NCI-H526 treated with DMSO at 0.1 percent for 48 hours (cell line): ENCODE measurements around the gene HPS3.
"Not testable (repeated sequence)": the region's sequence is repeated elsewhere in the genome, so short reads cannot be mapped to it uniquely, and the experiment has no call there.

Experiments used
- DNase-seq: peaks from one replicate; lab custom pipeline; 2025; lab: John Stamatoyannopoulos, UW

Gene HPS3

GRCh38 chr3:149129326-149130205 lies at the start of gene HPS3:
HPS3 (plus strand) TSS chr3:149129638; CDS start chr3:149129724, 86 bp downstream.
- DNase-seq = peak; percentile 88

- DNase-seq = no peak
Measured at GRCh38 chr3:149080011-149080698, 49.3 kb upstream of the HPS3 start.

- no peak for DNase-seq
Measured at GRCh38 chr3:149080699-149081091, 48.7 kb upstream of the HPS3 start.

- DNase-seq = no peak
Measured at GRCh38 chr3:149081772-149082171, 47.7 kb upstream of the HPS3 start.

- DNase-seq = peak; percentile 67
Measured at GRCh38 chr3:149085828-149086231, 43.6 kb upstream of the HPS3 start.

GRCh38 chr3:149086232-149086988 lies 43.0 kb upstream of the HPS3 start, which contains the start of gene HLTF:
HLTF (minus strand) TSS chr3:149086533; CDS start chr3:149086336, 197 bp downstream.
- peak; percentile 98 for DNase-seq

- no peak for DNase-seq
Measured at GRCh38 chr3:149087208-149087607, 42.2 kb upstream of the HPS3 start.

- DNase-seq = peak; percentile 28
Measured at GRCh38 chr3:149089395-149089794, 40.0 kb upstream of the HPS3 start.

GRCh38 chr3:149090461-149090860 lies 39.0 kb upstream of the HPS3 start:
- DNase-seq = no peak

- no peak for DNase-seq
Measured at GRCh38 chr3:149090907-149091306, 38.5 kb upstream of the HPS3 start.

GRCh38 chr3:149091983-149092382 lies 37.5 kb upstream of the HPS3 start:
- no peak for DNase-seq

- DNase-seq = no peak
Measured at GRCh38 chr3:149095487-149095886, 34.0 kb upstream of the HPS3 start.

- not testable (repeated sequence) for DNase-seq
Measured at GRCh38 chr3:149097987-149098386, 31.5 kb upstream of the HPS3 start.

GRCh38 chr3:149101154-149101553 lies 28.3 kb upstream of the HPS3 start:
- DNase-seq = no peak

- DNase-seq = no peak
Measured at GRCh38 chr3:149101641-149102040, 27.8 kb upstream of the HPS3 start.

- no peak for DNase-seq
Measured at GRCh38 chr3:149104484-149104883, 25.0 kb upstream of the HPS3 start.

GRCh38 chr3:149114458-149114857 lies 15.0 kb upstream of the HPS3 start:
- DNase-seq = no peak

- no peak for DNase-seq
Measured at GRCh38 chr3:149115114-149115513, 14.3 kb upstream of the HPS3 start.

GRCh38 chr3:149118724-149119123 lies 10.7 kb upstream of the HPS3 start:
- DNase-seq = no peak

- DNase-seq = no peak
Measured at GRCh38 chr3:149119466-149119865, 10.0 kb upstream of the HPS3 start.

- peak; percentile 54 for DNase-seq
Measured at GRCh38 chr3:149120051-149120972, 9.1 kb upstream of the HPS3 start.
